ENCODE data around the gene MTMR8.
"Not testable (repeated sequence)": the region's sequence is repeated elsewhere in the genome, so short reads cannot be mapped to it uniquely, and the experiment has no call there.

The MTMR8 gene

DNA sequence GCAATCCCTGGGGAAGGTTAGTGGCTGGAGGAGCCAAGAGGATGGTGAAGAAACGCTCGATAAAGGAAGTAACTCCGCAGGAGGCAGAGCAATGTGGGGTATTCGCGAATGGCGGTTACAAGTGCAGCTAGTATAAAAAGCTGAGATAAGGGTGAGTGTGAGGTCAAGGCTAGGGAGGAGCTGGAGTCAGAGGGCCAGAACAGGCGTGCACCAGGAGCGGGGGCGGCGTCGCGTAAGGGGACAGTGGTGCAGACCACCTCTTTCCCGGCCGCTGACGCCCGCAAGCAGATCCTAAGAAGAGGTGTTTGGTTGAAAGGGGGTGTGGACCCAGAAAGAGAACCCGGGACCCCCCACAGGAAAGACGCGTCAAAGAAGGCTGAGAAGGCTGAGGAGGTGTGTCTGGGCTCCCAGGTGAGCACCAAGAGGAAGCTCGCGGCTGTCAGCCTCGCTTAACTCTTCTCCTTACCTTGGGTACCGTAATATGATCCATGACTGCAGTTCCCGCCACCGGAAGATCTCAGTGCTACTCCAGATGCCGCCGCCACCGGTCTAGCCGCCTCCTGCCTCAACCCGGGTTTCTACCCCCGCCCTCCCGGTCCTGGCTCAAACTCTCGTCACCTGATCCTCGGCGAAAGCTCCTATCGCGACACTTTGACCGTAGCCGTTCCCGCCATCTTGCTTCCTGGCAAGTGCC, at the start of gene MTMR8:
TSS of gene MTMR8 (minus strand) at position 579 of the 694 bp plus-strand sequence. CDS start at position 490, 89 bp downstream.
- FAIRE-seq, result no peak

- FAIRE-seq, result no peak
Measured at GRCh38 chrX:64439551-64439950, 44.3 kb upstream of the MTMR8 start.

GRCh38 chrX:64437665-64438064, 42.4 kb upstream of the MTMR8 start:
- FAIRE-seq, result no peak

DNA sequence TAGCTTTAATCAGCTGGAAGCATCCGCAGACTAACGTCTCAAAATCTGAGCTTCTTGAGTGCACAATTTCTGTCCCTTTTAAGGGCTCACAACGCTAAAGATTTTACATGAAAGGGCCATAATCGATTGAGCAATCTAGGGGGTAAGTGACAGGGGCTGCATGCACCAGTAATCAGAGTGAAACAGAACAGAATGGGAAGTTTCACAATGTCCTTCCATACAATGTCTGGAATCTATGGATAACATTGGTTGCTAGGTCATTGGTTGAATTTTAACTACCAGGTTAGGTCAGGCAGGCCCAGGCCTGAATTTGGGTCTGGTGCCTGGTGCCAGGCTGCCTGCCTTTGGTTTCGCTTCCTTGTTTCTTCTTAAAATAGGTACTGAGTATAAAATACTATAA, 42.0 kb upstream of the MTMR8 start:
- FAIRE-seq, result no peak

DNA sequence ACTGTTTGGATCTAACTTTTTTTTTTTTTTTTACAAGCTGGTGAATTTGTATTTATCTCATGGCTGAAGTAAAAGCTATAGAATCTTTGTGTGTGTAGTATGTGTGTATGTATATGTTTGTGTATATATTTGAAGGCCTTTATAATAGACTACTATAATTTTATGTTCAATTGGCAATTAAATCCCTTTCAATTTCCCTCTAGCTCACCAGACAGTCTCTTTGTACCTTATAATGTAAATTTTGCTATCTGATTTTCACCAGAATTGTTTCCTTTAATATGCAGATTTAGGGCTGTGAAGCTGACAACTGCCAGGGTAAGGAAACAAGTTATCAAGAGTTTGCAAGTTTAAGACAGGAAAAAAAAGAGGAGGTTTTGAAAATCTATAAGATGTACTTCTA, 33.1 kb upstream of the MTMR8 start:
- no peak for FAIRE-seq

DNA sequence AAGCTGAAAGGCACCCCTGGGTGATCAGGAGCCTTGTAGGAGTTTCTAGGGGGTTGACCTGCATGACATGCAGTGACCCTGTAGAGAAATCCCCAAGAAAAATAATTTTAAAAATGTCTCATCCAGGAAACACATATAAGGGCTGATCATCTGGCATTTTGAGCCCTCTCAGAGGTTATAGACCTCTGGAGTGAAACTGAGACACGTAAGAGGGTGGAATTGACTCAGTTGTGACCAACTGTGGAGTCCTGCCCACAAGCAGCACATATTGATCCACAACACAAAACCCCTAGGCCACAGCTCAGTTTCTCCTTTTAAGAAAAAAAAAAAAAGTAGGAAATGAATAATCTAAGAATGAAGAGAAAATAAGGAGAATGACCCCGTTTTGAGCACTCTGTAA, 32.5 kb upstream of the MTMR8 start:
- FAIRE-seq, result no peak

DNA sequence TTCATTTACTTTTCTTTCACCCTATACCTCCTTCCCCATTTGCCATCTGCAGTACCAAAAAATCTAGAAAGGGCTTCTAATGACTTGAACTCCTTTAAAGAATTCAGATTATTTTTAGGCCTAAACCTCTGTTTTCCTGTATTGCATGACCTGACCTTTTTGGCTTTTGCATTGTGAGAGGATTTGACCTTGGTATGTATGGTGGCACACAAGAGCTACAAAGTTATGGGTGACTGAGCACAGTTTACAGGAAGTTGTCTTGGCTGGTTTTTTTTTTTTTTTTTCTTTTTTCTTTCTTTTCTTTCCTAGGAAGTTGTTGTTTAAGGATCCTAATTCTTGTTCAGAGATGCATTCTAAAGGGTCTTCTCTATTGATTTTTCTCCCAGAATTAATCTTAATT, 32.0 kb upstream of the MTMR8 start:
- FAIRE-seq, result no peak

DNA sequence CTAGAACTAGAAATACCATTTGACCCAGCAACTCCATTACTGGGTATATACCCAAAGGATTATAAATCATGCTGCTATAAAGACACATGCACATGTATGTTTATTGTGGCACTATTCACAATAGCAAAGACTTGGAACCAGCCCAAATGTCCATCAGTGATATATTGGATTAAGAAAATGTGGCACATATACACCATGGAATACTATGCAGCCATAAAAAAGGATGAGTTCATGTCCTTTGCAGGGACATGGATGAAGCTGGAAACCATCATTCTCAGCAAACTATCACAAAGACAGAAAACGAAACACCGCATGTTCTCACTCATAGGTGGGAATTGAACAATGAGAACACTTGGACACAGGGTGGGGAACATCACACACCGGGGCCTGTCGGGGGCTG, 14.5 kb upstream of the MTMR8 start:
- FAIRE-seq, result not testable (repeated sequence)

GRCh38 chrX:64398088-64398487, 2.8 kb upstream of the MTMR8 start:
- no peak for FAIRE-seq

DNA sequence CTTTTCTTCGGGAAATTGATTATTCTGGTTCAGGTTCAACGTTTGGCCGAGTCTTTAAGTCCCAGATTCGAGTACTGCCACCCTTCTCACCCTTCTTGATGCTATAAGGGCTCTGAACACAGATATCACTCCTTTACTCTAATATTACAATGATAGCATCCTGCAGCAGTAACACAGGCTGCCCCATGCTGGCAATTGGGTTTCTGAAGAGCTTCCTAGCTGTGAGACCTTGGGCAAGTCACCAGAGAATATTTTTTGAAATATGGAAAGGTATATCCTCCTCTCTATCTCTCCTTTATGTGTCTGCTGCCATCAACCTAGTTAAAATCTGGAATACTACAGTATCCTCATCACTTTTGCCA, 297 bp upstream of the MTMR8 start:
- no peak for FAIRE-seq

- no peak for FAIRE-seq
Measured at GRCh38 chrX:64394059-64394873, 986 bp downstream of the MTMR8 start.

DNA sequence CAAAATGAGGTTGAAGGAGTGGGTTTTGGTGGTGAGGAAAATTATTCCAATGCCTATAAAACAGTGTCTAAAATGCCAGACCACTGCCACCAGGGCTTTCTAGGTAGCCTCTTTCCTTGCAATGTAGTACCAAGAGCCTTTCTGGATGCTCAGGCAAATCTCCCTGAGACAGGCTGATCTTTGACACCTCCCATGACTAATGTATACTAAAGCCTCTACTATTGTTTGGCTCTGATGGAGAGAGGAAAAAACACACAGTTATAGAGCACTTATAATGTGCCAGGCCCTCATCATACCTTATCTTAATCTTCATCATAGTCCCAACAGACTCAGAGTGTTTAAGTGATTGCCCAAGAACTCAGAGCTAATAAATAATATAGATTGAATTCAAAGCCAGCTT, 5.8 kb downstream of the MTMR8 start:
- FAIRE-seq, result no peak

GRCh38 chrX:64380789-64381188, 14.5 kb downstream of the MTMR8 start:
- not testable (repeated sequence) for FAIRE-seq

GRCh38 chrX:64379924-64380323, 15.3 kb downstream of the MTMR8 start:
- FAIRE-seq, result no peak

DNA sequence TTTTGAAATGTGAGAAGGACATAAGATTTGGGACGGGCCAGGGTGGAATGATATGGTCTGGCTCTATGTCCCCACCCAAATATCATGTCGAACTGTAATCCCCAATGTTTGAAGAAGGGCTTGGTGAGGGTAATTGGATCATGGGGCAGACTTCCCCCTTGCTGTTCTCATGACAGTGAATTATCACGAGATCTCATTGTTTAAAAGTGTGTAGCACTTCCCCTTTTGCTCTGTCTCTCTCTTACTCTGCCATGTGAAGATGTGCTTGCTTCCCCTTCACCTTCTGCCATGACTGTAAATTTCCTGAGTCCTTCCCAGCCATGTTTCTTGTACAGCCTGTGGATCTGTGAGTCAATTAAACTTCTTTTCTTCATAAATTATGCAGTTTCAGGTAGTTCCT, 17.5 kb downstream of the MTMR8 start:
- no peak for FAIRE-seq

DNA sequence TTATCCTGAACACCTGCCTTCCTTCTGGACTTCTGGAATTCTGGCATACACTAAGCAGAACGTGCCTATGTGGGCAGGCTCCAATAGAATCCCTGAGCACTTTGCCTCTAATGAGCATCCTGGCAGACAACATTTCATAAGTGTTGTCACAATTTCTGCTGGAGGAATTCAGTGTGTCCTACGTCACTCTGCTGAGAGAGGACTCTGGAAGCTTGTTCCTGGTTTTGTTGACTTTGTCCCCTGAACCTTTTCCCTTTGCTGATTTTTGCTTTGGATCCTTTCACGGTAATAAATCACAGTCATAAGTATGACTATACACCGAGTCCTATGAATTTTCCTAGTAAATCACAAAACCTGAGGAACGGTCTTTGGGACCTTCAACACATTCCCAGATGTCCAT, 43.2 kb downstream of the MTMR8 start:
- no peak for FAIRE-seq

GRCh38 chrX:64350521-64350920, 44.7 kb downstream of the MTMR8 start:
- no peak for FAIRE-seq

DNA sequence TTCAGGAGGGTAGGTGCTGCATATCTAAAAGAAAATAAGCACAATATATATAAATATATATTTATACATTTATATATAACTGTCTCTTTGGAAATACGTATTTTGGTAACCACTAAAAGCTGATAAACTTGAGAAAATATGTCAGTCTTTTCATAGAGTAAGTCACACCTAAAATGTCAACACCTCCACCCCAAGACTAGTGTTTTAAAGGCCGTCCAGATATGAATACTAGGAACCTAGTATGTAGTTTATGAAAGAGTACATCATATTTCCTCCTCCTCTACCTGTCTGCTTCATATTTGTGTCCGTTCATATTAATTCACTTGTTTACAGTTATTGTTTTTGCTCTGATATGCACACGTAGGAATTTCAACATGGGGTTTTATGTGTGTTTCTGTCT, 45.2 kb downstream of the MTMR8 start:
- no peak for FAIRE-seq

DNA sequence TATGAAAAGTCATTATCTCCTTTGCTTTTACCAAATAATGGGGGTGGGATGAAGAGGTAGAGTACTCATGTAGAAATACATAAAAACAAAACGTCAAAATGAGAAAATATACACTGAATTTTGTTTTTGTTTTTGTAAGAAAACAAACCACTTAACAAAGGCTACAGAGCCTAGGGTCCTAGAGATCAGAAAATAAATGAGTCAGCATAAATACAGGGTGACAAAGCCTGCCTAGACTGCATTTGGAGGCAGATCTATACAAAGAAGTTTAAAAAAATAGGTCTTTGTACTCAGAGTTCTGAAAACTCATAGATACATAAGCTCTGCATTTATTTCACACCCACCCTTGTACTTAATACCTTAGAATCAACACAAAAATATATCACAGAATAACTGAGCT, 52.4 kb downstream of the MTMR8 start:
- no peak for FAIRE-seq

GRCh38 chrX:64338296-64338695, 57.0 kb downstream of the MTMR8 start:
- FAIRE-seq, result no peak

GRCh38 chrX:64334467-64334866, 60.8 kb downstream of the MTMR8 start:
- no peak for FAIRE-seq

DNA sequence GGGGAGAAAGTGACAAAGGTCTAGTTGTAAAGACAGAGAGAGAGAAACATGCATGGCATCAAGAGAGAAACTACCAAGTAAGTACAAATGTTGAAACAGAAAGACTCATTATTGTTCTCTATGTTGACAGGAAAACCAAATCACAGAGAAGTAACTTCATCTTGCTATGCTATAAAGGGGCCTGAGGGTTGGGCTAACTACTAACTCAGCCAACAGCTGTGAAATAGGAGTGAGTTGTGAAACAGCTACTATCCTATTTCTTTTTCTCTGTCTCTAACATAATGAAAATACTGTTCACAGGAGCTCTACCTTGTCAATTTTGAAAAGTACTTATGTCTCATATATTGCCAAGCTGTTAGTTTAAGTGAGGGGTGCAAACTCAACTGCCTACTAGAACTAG, 65.0 kb downstream of the MTMR8 start:
- no peak for FAIRE-seq

DNA sequence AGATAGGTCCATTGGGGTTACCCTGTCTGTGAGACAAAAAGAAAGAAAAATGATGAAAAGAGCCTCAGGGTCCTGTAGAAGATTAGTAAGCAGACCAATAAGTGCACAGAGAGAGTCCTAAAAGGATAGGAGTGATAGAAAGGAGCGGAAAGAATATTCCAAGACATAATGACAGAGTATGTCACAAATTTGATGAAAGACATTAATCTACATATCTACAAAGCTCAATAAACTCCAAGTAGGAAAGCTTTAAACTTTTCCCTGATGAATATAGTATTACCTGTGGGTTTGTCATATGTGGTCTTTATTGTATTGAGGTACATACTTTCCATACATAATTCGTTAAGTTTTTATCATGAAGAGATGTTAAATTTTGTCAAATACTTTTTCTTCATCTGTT, 73.7 kb downstream of the MTMR8 start:
- FAIRE-seq, result no peak

- FAIRE-seq, result no peak
Measured at GRCh38 chrX:64313624-64314023, 81.6 kb downstream of the MTMR8 start.

DNA sequence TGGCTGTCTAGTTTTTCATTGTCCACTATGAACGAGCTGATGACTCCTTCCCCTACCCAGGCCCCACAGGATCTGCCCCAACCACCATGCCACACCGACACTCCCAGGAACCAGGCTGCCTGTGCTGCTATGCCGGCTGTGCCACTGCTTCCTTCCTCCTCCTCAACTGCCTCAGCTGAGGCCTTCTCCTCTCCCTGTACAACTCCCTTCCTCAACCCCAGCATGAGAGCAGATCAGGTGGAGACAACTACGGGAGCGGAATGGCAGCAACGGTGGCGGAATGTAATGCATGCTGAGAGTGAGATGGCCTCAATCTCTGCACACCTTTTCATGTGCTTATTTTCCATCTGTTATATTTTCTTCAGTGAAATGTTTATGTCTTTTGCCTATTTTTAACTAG, 88.5 kb downstream of the MTMR8 start:
- FAIRE-seq, result no peak
